HG02884 (cell line): ENCODE results near the gene HAUS1.
"Not testable (repeated sequence)": the region's sequence is repeated elsewhere in the genome, so short reads cannot be mapped to it uniquely, and the experiment has no call there.

ENCODE experiments used
- ATAC-seq: cut with Tn5 transposase; IDR thresholded peaks from one replicate; pipeline ENCODE4 v1.9.1; 2021; ENCODE audit warnings: mild to moderate bottlenecking, moderate library complexity; ENCODE audit not compliant: unreplicated experiment

HAUS1 gene

GRCh38 chr18:46156124-46156745 lies 52.0 kb downstream of the HAUS1 start:
- no peak for ATAC-seq

DNA sequence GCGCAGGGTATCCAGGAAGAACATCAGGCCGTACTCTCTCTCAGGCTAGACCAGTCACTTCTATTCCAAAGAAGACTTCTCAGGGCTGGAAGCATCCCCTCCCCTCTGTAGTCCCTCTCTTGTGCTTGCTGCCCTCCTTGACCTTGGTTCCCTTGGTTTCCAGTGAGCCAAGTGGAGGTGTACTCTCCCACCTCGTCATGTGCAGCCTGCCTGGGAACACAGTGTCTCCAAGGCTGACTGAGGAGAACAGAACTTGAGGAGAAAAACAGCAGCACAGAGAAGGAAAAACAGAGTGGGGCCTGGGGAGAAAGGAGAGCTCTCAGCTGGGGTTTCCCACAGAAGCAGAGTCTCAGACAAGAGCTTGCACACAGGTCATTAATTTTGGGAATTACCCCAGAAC lies 52.7 kb downstream of the HAUS1 start:
- ATAC-seq = no peak

DNA sequence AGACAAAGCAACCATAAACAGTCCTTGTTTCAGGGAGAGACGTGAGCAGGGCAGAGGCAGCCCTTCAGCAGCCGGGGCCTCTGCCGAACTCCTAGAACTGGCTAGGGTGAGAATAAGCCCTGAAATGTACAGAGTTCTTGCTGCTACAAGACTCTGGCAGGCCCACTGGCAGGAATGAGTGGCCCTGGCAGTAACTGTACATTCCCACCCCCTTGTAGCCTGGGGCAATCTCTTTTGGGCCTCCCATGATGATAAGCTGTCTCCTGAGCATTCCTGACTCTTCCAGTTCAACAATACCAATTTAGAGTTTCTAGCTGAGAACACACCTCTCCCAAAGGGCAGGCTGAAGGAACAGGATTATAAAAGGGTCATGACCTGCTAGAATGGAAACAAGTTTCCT lies 54.3 kb downstream of the HAUS1 start:
- ATAC-seq = no peak

DNA sequence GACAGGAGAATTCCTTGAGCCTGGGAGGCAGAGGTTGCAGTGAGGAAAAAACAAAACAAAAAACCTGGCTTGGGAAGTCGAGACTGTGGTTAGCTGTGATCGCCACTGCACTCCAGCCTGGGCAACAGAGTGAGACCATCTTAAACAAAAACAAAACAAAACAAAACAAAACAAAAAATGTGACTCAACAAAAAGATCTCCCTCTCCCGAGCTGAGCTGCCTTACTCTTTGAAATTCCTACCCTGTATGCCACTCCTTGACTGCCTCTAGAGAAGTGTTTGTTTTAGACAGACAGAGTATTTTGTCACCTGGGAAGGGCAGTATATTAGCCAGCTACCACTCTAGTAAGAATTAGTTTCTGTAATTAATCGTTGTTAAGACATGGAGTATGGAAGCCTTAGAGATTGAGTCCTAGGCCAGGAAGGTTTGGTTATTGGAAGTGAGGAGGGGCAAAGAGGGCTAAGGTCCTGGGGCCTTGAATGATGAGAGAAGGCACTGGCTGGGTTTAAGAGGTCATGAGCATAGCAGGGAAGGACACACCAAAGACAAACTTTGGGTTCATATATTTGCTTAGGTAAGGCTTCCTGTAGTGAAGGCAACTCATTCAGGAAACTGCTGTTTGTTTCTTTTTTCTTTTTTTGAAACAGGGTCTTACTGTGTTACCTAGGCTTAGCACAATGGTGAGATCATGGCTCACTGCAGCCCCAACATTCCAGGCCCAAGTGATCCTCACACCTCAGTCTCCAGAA lies 56.0 kb downstream of the HAUS1 start:
- no peak for ATAC-seq

DNA sequence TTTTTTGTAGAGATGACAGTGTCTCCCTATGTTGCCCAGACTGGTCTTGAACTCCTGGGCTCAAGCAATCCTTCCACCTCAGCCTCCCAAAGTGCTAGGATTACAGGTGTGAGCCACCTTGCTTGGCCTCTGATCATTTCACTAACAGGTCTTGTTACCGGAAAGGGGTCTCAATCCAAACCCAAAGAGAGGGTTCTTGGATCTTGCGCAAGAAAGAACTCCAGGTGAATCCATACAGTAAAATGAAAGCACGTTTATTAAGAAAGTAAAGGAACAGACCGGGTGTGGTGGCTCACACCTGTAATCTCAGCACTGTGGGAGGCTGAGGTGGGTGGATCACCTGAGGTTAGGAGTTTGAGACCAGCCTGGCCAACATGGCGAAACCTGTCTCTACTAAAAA lies 56.7 kb downstream of the HAUS1 start:
- ATAC-seq = not testable (repeated sequence)

DNA sequence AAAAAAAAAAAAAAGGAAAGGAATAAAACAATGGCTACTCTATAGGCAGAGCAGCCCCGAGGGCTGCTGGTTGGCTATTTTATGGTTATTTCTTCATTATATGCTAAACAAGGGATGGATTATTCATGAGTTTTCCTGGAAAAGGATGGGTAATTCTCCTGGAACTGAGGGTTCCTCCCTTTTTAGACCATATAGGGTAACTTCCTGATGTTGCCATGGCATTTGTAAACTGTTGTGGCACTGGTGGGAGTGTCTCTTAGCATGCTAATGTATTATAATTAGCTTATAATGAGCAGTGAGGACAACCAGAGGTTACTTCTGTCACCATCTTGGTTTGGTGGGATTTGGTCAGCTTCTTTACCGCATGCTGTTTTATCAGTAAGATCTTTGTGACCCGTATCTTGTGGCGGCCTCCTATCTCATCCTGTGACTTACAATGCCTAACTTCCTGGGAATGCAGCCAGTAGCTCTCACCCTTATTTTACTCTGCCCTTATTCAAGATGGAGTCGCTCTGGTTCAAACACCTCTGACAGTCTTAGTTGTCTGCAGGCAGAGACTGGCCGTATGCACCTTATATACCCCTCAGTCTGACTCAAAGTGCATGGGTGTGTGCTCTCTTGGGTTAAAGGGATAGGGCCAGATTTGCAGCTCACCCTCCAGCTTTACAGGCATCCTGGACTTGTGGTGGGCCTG lies 57.7 kb downstream of the HAUS1 start:
- ATAC-seq = no peak

DNA sequence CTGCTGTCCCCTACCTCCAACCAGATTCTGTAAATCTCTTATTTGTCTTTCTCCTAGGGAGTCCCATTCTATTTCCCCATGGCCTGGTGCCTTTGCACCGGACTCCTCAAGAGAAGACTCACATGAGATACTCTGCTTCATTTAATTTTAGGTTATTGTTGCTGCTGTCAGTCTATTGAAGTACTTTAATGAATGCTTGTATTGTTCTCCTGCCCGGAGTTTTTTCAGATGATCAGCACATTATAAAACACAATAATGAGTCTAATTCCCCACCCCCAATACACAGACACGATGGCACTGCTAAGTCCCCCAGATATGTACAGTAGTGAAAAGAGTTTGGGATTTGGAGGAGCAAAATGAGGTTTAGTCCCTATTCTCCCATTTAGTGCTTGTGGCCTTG lies 58.9 kb downstream of the HAUS1 start:
- no peak for ATAC-seq

GRCh38 chr18:46163941-46164499 lies 59.8 kb downstream of the HAUS1 start:
- no peak for ATAC-seq

DNA sequence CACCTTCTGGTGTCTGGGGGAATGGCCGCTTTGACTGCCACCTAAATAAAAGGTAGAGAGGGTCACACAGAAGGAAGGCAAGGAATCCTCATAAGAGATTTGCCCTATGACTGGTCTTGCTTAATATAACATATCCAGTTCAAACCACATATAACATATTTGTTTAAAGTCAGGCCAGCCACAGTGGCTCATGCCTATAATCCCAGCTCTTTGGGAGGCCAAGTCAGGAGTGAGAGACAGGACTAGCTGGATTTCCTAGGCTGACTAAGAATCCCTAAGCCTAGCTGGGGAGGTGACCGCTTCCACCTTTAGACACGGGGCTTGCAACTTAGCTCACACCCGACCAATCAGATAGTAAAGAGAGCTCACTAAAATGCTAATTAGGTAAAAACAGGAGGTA lies 60.3 kb downstream of the HAUS1 start:
- not testable (repeated sequence) for ATAC-seq

- no peak for ATAC-seq
Measured at GRCh38 chr18:46164920-46165319, 60.7 kb downstream of the HAUS1 start.

DNA sequence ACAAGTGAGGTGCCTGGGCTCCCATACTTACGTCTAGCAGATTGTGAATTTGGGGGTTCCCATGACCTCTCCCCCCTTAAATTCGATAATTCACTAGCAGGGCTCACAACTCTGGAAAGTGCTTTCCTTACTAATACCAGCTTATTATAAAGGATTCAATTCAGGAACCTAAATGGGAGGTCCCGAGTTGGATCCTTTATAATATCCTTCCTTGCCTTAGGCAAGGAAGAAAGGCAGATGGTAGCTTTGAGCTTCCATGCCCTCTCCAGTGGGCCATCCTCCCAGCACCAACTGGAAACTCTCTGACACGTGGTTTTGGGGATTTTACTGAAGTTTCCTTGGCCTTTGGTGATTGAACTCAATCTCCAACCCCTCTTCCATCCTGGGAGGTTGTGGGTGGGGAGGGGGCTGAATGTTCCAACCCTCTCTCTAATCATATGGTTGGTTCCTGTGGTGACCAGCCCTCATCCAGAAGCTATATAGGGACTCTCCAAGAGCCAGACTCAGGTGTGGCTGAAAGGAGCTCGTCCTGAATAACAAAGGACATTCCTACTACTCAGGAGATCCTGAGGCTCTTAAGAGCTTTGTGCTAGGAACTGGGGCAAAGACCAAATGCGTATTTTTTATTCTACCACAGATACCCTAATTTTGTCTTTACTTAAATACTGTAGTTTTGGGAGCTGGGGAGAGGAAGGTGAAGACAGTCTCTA lies 62.2 kb downstream of the HAUS1 start:
- no peak for ATAC-seq

GRCh38 chr18:46167971-46168370 lies 63.8 kb downstream of the HAUS1 start:
- ATAC-seq = peak; percentile 92

GRCh38 chr18:46169464-46169941 lies 65.3 kb downstream of the HAUS1 start:
- no peak for ATAC-seq

DNA sequence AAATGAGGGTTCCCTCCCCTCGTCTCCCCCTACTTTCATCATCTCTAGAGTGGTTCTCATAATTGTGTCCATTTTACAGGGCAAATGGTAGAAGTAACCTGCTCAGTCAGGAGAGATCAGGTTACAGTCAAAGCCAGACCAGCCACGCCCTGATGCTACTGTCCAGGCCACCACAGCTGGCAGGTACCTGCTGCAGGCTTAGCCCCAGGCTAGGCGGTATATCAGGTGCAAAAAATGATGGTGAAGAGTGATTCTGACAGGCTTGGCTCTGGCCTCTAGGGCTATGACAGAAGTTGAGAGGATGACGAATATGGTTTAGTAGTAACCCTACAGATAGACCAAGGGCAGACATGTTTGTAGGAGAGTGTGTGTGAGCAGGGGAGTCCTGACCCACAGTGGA lies 67.1 kb downstream of the HAUS1 start:
- no peak for ATAC-seq

DNA sequence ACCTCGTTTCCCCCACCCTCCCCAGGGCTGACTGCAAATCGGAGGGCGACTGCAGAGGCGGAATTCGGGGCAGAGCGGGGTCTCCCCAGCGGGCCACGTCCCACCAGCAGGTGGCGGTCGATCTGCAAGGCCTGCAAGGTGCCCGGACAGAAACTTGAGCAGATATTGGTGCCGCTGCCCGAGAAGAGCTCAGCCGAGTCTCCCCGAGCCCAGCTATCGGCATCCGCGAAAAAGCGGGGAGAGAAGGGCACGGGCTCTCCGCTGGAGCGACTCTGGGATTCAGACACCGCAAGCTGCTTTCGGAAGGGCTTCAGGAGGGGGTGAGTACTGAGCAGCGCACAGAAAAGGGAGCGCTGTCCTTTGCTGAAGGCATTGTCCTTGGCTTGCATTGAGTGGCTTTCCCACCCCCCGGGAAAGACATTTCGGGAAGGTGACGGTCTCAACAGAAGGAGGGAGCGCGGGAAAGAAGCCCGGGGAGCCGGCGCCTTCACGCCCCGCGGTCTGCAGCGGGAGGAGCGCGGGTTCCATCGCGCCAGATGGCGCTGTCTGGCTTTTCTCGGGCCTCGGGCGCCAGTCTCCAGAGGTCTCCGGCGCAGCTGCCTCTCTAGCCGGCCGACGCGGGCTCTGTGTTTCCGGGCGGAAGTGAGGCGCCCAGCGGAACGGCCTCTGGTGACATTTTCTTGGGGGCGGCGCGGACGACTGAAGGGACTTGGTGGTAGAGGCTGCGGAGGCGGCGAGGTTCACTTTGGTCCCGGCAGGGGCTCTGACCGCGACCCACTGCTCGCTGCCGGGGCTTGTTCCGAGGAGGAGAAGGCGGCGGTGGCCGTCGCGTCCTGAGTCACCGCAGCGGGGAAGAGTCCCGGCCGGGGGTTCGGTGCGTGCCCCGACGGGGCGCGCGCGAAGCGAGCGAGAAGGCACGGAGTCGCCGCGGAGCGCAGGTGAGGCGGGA lies 69.5 kb downstream of the HAUS1 start:
- ATAC-seq = peak; percentile 83

GRCh38 chr18:46174342-46175041 lies 70.3 kb downstream of the HAUS1 start:
- peak; percentile 3 for ATAC-seq

GRCh38 chr18:46176001-46176400 lies 71.8 kb downstream of the HAUS1 start:
- ATAC-seq = no peak
